GM23338 (cell line): ENCODE measurements around the gene HP. TPM values are rescaled to one million over a fixed set of nuclear protein-coding genes. Genes with fewer than 3 reads are reported as not detected.

Source experiments
- ATAC-seq: fragments of 200-7000 bp; cut with Tn5 transposase; 3 replicates; pipeline ENCODE4 v1.9.1; 2020
- DNase-seq: peaks from one replicate; pipeline ENCODE4 v3.0.0-alpha.2; 2015; ENCODE audit warnings: low spot score
- H2AFZ ChIP-seq: fragments of 200-600 bp; sonication (generic); 2 replicates; pipeline ENCODE4 v1.8.0; 2016; ENCODE audit warnings: antibody characterized with exemption, mild to moderate bottlenecking, moderate library complexity
- H3F3A ChIP-seq: fragments of 200-600 bp; sonication (generic); replicated peaks from 2 replicates; pipeline ENCODE4 v1.8.0; 2017; ENCODE audit warnings: antibody characterized with exemption, mixed run types, low read depth
- H3K27ac ChIP-seq: fragments of 200-600 bp; sonication (generic); 2 replicates; pipeline ENCODE4 v1.6.1; 2016; ENCODE audit warnings: low read depth
- H3K27me3 ChIP-seq: fragments of 200-600 bp; sonication (generic); 2 replicates; pipeline ENCODE4 v1.8.0; 2016; ENCODE audit warnings: mild to moderate bottlenecking, mixed run types, moderate library complexity; ENCODE audit not compliant: insufficient read depth
- H3K36me3 ChIP-seq: fragments of 200-600 bp; sonication (generic); 2 replicates; pipeline ENCODE4 v1.8.0; 2016; ENCODE audit warnings: mild to moderate bottlenecking; ENCODE audit not compliant: insufficient read depth
- H3K4me1 ChIP-seq: fragments of 200-600 bp; sonication (generic); 2 replicates; pipeline ENCODE4 v1.8.0; 2016; ENCODE audit warnings: mild to moderate bottlenecking, moderate library complexity; ENCODE audit not compliant: insufficient read depth
- H3K4me2 ChIP-seq: fragments of 200-600 bp; sonication (generic); 2 replicates; pipeline ENCODE4 v1.7.1; 2017; ENCODE audit warnings: mixed run types
- H3K4me3 ChIP-seq: fragments of 200-600 bp; sonication (generic); 2 replicates; pipeline ENCODE4 v1.6.1; 2016; ENCODE audit warnings: mixed run types
- H3K79me2 ChIP-seq: fragments of 200-600 bp; sonication (generic); replicated peaks from 2 replicates; pipeline ENCODE4 v1.8.0; 2017; ENCODE audit warnings: mild to moderate bottlenecking; ENCODE audit not compliant: insufficient read depth
- H3K9me2 ChIP-seq: fragments of 200-600 bp; sonication (generic); 2 replicates; pipeline ENCODE4 v1.8.0; 2017; ENCODE audit not compliant: insufficient read depth
- H4K20me1 ChIP-seq: fragments of 200-600 bp; sonication (generic); replicated peaks from 2 replicates; pipeline ENCODE4 v1.8.0; 2017; ENCODE audit warnings: mild to moderate bottlenecking; ENCODE audit not compliant: insufficient read depth
- H3K27ac Mint-ChIP-seq: 2 replicates; pipeline ENCODE4 v1.8.0; 2020; ENCODE audit warnings: inconsistent platforms, mild to moderate bottlenecking, moderate library complexity, mixed read lengths
- H3K27me3 Mint-ChIP-seq: 3 replicates; pipeline ENCODE4 v1.8.0; 2022; ENCODE audit warnings: low read depth, mild to moderate bottlenecking, moderate library complexity, mixed read lengths, inconsistent platforms; ENCODE audit not compliant: insufficient read depth, poor library complexity
- H3K36me3 Mint-ChIP-seq: 3 replicates; pipeline ENCODE4 v1.8.0; 2021; ENCODE audit warnings: low read depth, mild to moderate bottlenecking, inconsistent platforms, moderate library complexity, mixed read lengths
- H3K4me1 Mint-ChIP-seq: 3 replicates; pipeline ENCODE4 v1.8.0; 2020; ENCODE audit warnings: mild to moderate bottlenecking, inconsistent platforms, mixed read lengths
- H3K4me3 Mint-ChIP-seq: 3 replicates; pipeline ENCODE4 v1.8.0; 2021; ENCODE audit warnings: moderate library complexity, mild to moderate bottlenecking, inconsistent platforms, mixed read lengths
- H3K9me3 Mint-ChIP-seq: 3 replicates; pipeline ENCODE4 v1.8.0; 2020; ENCODE audit warnings: moderate library complexity, mild to moderate bottlenecking, inconsistent platforms, mixed read lengths
- CREB1 ChIP-seq: fragments of 250-450 bp; sonication (Bioruptor Pico); IDR thresholded peaks from 2 replicates; pipeline ENCODE4 v1.5.0; 2020; ENCODE audit warnings: low read depth, mild to moderate bottlenecking, moderate library complexity
- EZH2 ChIP-seq: fragments of 200-600 bp; sonication (generic); IDR thresholded peaks from one replicate; pipeline ENCODE4 v1.8.0; 2017; ENCODE audit warnings: antibody characterized with exemption, mild to moderate bottlenecking, low read depth; ENCODE audit not compliant: unreplicated experiment
- JUNB ChIP-seq: IDR thresholded peaks from one replicate; pipeline ENCODE4 v1.6.1; 2016; ENCODE audit warnings: antibody characterized with exemption; ENCODE audit not compliant: unreplicated experiment
- NANOG ChIP-seq: IDR thresholded peaks from 2 replicates; pipeline ENCODE4 v1.6.1; 2016; ENCODE audit warnings: antibody characterized with exemption, borderline replicate concordance
- POLR2AphosphoS5 ChIP-seq: IDR thresholded peaks from 2 replicates; pipeline ENCODE4 v1.6.1; 2016; ENCODE audit warnings: antibody characterized with exemption, low read depth
- REST ChIP-seq: IDR thresholded peaks from one replicate; pipeline ENCODE4 v1.6.1; 2018; ENCODE audit warnings: antibody characterized with exemption; ENCODE audit not compliant: unreplicated experiment
- STAT1 ChIP-seq: IDR thresholded peaks from one replicate; pipeline ENCODE4 v1.6.1; 2016; ENCODE audit warnings: antibody characterized with exemption; ENCODE audit not compliant: unreplicated experiment
- ZNF114 ChIP-seq: fragments of 250-450 bp; sonication (Bioruptor Pico); IDR thresholded peaks from 2 replicates; pipeline ENCODE4 v1.5.0; 2020; ENCODE audit warnings: mild to moderate bottlenecking, moderate library complexity
- polyA plus RNA-seq: library from polyadenylated mRNA; unstranded; fragments of >200 nt; fragmentation: Nextera tagmentation; extraction: Ambion mirVana; gene quantifications from 2 replicates; pipeline ENCODE4 v1.2.1, GENCODE V29; 2016
- total RNA-seq: library from RNA; depleted of rRNA; stranded (reverse); fragments of >200 nt; shearing (Covaris generic); gene quantifications from 2 replicates; pipeline ENCODE4 v1.2.3, GENCODE V29; 2014

Gene HP
- total and polyA plus RNA-seq, 2 experiments from 2014 or later: 0.26 TPM; not detected in 1

GRCh38 chr16:72015124-72015523 is 39.2 kb upstream of the HP start (continued):
- no peak for TF ChIP-seq POLR2AphosphoS5
- TF ChIP-seq REST: no peak

GRCh38 chr16:72018470-72018869 is 35.8 kb upstream of the HP start:
- Mint-ChIP-seq H3K27ac (no peak overlapping the region), H3K4me3 (no peak overlapping the region), H3K36me3 (peaks cover 48% of the 10 kb centered on the region), H3K4me1 (no peaks in the 10 kb centered on the region), H3K9me3 (no peaks in the 10 kb centered on the region), H3K27me3 (peaks cover 4% of the 10 kb centered on the region)
- H3F3A ChIP-seq: no peaks in the 10 kb centered on the region
- H3K36me3 ChIP-seq: peaks cover 9% of the 10 kb centered on the region; the same call in 1 of the 2 replicates
- no peaks in the 10 kb centered on the region for H3K4me1 ChIP-seq
- H4K20me1 ChIP-seq: 0 out of 2 replicates have a peak, but pooled peaks cover 3% of the 10 kb centered on the region
- no peaks in the 10 kb centered on the region for H3K79me2 ChIP-seq
- no peak overlapping the region for H2AFZ ChIP-seq
- no peak overlapping the region for H3K4me3 ChIP-seq
- ATAC-seq (no peak), DNase-seq (no peak)
- no peak for TF ChIP-seq NANOG
- no peak for TF ChIP-seq STAT1
- TF ChIP-seq POLR2AphosphoS5: no peak
- no peak for TF ChIP-seq EZH2
- TF ChIP-seq JUNB: no peak
- no peak for TF ChIP-seq CREB1 (CRISPR knock-in tag)
- no peak for TF ChIP-seq ZNF114 (CRISPR knock-in tag)
- no peak for TF ChIP-seq REST
- H3K4me2 ChIP-seq: no peak overlapping the region
- H3K9me2 ChIP-seq: no peaks in the 10 kb centered on the region
- H3K27ac ChIP-seq: no peak overlapping the region
- H3K27me3 ChIP-seq: no peaks in the 10 kb centered on the region
